ENCODE measurements around the gene GMPR.
A peak's percentile ranks its signal among the peaks of the same experiment; 100 is the strongest.

Gene GMPR

DNA sequence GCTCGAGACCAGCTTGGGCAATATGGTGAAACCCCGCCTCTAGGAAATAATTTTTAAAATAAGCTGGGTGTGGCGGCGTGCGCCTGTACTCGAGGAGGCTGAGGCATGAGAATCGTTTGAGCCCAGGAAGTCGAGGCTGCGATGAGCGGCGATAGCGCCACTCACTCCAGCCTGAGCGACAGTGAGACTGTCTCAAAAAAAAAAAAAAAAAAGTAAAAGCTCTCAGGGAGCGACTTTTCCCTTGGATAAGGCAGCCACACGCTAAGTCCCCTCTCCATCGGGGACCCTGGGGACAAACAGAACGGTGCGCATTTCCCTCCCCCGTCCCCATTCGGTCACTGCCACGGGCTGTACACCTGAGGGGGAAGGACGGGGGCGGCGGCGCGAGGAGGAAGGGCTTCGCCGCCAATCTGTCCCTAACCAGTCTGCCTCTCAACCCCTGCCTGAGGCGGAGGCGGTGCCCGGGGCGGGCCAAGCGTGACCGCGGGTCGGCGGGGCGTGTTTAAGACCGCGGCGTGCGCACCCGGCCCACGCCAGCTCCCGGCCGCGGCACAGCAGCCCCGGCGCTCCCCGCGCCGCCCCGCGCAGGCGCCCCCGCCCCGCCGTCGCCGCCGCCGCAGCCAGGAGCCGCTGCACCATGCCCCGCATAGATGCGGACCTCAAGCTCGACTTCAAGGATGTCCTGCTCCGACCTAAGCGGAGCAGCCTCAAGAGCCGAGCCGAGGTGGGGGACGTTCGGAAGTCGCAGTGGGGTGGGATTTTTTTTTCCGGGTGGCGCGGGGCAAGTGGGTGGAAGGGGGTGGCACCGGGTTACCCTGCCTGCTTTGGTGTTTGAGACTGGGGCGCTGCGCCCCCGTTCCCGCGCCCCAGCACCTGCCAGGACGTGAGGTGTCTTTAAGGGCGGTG, at the start of gene GMPR:
TSS of gene GMPR (plus strand) at position 531 of the 906 bp plus-strand sequence. CDS start at position 638, 107 bp downstream.
- DNase-seq (ENCODE audit: low read depth, low spot score) = no peak

DNA sequence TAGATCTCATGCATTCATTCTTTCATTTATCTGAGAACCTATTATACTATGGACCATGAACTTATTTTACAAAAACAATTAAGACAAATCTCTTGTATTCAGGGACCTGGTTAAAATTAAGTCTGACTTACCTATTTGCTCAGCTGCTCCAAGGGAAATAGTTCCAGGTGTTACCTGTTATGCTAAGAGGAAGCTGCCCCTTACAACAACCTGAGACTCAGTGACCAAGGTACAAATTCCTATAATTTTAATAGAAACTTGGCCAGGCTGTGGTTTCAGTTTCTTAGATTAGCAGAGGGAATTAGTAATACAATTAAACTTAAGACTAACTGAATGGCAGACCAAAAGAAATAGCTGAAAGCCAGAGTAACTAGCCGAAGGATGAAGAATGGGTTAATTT, 48.2 kb upstream of the GMPR start:
- no peak for DNase-seq (ENCODE audit: low read depth, low spot score)

DNA sequence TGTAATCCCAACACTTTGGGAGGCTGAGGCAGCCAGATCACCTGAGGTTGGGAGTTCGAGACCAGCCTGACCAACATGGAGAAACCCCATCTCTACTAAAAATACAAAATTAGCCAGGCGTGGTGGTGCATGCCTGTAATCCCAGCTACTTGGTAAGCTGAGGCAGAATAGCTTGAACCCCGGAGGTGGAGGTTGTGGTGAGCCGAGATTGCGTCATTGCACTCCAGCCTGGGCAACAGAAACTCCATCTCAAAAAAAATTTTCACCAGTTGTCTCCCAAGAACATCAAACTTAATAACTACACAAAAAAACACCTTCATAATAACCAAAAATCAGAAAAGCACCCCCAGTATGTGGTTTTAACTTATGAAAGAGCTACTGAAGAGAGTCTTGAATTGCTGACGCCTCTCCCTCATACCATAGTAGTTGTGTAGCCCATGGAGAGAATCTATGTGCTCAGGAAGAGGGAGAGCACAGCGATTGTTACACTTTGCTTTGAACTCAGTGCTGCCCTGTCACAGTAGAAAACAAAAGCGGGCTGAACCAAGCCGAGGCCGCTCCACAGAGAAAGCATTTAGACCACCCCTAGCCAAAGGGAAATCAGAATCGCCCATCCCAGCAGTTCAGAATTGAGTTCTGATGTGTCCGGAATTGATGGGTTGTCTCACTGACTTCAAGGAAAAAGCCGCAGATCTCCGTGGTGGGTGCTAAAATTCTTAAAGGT, 42.0 kb upstream of the GMPR start:
- DNase-seq (ENCODE audit: low read depth, low spot score) = no peak

DNA sequence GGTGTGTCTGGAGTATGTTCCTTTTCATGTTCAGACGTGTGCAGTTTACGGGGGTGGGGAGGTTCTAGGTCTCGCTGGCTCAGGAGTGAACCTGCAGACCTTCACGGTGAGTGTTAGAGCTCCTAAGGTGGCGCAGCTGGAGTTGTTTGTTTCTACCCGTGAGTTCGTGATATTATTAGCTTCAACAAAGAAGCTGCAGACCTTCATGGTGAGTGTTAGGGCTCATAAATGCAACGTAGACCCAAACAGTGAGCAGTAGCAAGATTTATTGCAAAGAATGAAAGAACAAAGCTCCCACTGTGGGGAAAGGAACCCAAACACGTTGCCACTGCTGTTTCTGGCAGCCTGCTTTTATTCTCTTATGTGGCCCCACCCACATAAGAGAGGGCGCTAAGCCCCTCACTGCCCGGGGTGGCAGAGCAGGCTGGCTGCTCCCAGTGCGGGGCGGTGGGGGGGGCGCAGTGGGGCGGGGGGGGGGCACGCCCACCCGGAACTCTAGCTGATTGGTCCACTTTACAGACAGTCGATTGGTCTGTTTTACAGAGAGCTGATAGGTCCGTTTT, 41.3 kb upstream of the GMPR start:
- no peak for DNase-seq (ENCODE audit: low read depth, low spot score)

DNA sequence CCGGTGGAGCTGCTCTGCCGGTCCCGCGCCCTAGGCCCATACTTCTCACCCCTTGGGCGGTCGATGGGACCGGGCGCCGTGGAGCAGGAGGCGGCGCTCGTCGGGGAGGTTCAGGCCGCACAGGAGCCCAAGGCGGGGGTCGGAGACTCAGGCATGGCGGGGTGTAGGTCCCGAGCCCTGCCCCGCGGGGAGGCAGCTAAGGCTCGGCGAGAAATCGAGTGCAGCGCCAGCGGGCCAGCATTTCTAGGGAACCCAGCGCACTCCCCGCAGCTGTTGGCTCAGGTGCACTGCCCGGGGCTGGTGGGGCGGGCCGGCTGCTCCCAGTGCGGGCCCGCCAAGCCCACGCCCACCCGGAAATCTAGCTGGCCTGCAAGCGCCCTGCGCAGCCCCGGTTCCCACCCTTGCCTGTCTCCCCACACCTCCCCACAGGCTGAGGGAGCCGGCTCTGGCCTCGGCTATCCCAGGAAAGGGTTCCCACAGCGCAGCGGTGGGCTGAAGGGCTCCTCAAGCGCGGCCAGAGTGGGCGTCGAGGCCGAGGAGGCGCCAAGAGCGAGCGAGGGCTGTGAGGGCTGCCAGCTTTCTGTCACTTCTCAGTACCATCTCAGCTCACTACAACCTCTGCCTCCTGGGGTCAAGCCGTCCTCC, 40.2 kb upstream of the GMPR start:
- no peak for DNase-seq (ENCODE audit: low read depth, low spot score)

DNA sequence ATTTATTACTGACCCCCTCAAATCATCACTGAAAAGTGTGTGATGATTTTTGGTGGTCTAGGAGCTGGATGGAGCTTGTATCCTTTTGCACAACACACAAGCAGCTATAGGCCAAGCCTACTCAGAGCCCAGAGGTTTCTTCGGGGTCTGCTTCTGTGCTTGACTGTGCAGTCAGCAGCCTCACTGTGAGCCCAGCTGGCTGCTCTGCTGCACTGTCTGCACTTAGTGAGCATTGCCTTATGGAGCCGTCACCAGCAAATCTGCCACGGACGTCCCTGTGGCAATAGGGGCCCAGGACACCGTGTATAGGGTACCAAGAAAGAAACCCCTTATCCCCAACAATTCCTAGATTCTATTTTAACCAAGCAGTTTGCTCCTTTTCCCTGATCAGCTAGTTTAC, 38.6 kb upstream of the GMPR start:
- DNase-seq (ENCODE audit: low read depth, low spot score) = no peak

DNA sequence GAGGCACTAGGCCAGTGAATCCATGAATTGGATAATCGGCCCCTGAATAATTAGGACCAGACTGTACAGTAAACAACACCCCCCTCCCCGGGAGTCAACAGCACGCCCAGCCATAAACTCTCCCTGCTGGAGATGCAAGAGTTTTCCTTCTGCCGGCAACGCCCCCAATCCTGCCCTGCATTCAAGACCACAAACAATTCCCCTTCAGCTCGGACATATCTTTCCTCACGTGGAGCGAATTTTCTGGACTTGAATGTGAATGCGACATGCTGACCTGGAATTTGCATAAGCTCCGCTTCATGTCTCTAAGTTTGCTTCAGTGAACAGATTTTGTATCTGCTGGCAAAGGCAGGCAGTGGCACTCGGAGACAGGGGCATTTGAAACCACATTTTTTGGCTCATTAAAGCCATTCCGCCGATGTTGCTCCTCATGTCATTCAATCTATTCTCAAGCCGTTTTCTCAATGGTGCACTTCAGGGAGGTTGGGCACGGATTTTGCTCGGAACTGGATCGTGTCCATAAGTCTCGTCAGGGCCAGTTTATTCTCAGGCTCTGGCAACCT, 38.0 kb upstream of the GMPR start:
- DNase-seq (ENCODE audit: low read depth, low spot score) = no peak

DNA sequence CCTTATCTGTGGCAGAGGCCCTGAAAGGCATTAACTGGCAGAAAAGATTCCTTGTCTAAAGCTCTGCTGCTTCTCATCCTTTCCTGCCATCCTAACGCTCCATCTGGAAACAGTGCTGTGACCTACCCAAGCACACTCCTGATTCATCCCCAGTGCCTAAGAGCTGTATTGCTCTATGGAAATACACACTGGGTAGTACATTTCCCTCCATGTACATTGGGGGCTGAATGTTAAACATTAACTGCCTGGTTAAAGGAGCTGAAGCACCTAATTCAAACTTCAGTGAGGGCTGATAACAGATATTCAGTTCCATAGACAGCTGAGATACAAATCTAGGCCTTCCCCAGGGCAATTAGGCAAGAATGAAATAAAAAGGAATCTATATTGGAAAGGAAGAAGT, 36.7 kb upstream of the GMPR start:
- no peak for DNase-seq (ENCODE audit: low read depth, low spot score)

DNA sequence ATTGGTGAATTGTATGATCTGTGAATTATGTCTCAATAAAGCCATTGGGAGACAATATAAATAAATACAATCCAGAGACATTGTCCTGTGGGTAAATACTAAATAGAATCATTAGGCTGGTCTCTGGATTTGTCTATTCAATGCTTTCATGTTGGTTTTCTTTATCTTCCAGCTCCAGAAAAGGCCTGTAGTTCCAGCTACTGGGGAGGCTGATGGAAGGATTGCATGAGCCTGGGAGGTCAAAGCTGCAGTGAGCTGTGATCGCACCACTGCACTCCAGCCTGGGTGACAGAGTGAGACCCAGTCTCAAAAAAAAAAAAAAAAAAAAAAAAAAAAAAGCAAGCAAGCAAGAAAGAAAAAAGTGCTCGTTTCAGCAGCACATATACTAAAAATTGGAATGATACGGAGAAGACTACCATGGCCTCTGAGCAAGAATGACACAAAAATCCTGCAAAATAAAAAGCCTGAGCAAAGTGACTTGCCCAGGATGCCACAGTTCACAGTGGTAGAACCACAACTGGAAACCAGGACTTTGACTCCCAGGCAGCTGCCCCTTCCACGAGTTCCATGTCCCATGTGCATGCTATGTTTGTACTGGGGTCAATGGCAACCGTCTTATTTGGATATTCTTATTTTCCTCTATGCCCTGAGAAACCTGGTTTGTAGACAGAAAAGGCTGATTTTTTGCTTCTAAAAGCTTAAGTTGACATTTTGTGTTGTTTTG, 33.6 kb upstream of the GMPR start:
- no peak for DNase-seq (ENCODE audit: low read depth, low spot score)

DNA sequence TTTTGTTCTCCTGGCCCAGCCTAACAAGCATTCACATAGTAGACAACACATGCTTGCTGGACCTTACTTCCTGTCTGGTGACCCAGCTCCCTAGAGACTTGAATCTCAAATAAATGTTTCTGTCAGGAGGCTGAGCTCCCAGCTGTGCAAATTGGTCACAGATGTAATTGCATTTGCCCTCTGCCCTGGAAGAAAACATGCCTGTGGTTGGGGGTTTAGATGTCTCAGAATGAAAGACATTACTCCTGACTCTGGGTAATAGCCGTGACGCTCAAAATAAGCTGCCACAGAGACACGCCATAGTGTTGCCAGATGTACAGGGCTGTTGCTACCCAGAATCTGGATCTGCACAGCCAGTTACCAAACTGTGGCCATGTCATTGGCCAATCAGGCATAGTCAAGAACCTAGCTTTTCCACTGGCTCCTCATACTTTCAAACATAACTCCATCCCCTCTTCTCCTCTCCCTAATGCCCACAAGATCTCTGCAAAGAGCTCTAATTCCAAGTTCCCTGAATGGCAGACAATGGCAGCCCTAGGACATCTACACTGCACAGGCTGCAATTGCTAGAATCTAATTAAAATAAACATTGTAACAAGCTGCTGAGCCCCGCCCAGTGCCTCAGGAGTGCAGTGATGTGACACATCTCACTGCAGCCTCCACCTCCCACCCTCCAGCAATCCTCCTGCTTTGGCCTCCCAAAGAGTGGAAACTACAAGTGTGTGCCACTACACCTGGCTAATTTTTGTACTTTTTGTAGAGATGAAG, 32.8 kb upstream of the GMPR start:
- DNase-seq (ENCODE audit: low read depth, low spot score) = peak; percentile 97

DNA sequence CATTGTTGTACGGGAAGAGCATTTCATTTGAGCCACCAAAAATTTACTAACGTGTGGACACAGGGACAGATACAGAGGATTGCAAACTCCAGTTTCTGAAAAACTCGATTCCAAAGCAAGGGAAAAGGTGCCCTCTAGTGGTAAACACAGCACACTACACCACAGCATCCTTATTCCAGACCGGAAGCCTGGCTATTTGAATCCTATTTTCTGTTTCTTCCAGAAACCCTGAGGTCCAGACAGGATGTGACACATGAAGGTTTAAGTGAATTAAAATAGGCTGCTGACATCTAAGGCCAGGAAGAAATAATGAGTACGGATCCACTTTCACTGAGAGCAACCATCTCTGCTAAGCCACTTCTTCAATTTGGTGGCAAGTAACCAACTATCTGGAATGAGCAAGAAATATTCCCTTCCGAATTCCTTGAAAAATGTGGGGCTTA, 31.8 kb upstream of the GMPR start:
- DNase-seq (ENCODE audit: low read depth, low spot score) = peak; percentile 54

DNA sequence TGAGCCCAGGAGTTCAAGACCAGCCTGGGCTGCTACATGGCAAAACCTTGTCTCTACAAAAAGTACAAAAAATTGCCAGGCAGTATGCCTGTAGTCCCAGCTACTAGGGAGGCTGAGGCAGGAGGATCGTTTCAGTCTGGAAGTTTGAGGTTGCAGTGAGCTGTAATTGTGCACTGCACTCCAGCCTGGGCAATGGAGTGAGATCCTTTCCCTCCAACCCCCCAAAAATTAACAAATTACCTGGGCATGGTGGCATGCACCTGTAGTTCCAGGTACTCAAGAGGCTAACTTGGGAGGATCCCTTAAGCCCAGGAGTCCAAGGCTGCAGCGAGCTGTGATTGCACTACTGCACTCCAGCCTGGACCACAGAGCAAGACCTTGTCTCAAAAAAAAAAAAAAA, 29.4 kb upstream of the GMPR start:
- no peak for DNase-seq (ENCODE audit: low read depth, low spot score)

DNA sequence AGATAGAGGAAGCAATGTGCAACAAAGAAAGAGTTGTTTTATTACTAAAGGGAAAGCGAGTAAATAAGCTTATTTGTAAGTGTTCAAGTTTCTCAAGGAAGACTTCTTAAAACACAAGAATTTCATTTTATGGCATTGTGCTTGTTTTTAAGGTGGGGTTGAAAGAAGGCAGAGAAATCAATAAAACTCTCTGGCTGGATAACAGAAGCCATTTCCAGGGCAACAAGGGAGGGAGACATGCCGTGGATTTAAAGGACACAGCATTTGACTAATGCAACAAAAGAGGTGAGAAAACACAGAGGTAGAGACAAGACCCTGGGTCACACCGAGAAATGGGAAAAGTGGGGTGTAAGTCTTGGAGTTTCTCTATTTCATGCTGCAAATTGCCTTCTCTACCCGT, 28.8 kb upstream of the GMPR start:
- no peak for DNase-seq (ENCODE audit: low read depth, low spot score)

DNA sequence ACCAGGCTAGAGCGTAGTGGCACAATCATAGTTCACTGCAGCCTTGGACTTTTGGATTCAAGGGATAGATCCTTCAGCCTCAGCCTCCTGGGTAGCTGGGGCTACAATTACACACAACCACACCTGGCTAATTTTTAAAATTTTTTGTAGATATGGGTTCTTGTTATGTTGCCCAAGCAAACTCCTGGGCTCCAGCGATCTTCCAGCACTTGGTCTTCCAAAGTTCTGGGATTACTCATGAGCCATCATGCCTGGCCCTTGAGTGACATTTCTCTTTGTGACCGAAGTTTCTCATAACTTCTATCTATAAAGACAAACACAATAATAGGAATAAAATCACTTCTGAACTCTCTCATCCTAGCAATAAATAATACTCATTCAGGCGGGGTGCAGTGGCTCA, 26.1 kb upstream of the GMPR start:
- DNase-seq (ENCODE audit: low read depth, low spot score) = no peak

DNA sequence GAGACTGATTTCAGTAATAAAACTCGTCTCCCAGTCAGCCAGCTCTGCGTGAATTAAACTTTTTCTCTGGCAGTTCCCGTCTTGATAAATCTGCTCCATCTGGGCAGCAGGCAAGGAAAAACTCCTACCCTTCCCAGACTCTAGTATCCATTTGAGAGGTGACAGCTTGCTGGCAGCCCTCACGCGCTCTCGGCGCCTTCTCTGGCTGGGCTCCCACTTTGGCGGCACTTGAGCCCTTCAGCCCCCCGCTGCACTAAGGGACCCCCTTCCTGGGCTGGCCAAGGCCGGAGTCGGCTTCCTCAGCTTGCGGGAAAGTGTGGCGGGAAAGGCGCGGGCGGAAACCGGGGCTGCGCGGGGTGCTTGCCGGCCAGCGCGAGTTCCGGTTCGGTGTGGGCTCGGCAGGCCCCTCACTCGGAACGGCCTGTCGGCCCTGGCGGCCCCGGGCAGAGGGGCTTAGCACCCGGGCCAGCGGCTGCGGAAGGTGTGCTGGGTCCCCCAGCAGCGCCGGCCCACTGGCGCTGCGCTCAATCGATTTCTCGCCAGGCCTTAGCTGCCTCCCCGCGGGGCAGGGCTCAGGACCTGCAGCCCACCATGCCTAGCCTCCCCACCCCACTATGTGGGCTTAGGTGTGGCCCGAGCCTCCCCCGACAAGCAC, 21.8 kb upstream of the GMPR start:
- no peak for DNase-seq (ENCODE audit: low read depth, low spot score)

DNA sequence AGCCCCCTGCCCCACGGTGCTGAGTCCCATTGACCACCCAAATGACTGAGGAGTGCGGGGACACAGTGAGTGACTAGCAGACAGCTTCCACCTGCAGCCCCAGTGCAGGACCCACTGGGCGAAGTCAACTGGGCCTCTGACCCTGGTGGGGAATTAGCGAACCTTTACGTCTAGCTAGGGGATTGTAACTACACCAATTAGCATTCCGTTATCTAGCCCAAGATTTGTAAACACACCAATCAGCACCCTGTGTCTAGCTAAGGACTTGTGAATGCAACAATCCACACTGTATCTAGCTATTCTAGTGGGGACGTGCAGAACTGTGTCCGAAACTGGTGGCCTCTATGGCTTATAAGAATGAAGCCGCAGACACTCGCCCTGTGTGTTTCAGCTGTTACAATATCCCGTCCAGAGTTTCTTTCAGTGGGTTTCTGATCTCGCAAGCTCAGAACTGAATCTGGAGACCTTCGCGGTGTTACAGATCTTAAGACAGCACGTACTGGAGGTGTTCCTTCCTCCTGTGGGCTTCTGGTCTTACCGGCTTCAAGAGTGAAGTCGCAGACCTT, 21.1 kb upstream of the GMPR start:
- no peak for DNase-seq (ENCODE audit: low read depth, low spot score)

DNA sequence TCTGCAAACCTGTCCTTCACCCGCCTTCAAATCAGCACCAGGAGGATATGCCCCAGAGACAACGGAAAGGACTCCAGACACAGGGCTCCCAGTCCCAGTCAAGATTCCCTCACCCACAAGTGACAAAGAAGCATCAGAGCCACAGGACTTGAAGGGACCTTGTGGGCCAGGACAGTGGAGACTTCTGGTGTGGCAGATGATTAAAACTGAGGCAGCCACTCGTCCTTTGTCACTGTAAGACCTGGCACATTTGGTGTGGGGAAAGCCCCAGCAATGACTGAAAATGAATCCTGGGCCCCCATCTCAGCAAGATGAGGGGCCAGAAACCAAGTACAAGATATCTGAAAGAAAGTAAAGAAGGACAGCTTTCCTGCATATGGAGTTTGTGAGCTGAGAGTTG, 15.6 kb upstream of the GMPR start:
- no peak for DNase-seq (ENCODE audit: low read depth, low spot score)

DNA sequence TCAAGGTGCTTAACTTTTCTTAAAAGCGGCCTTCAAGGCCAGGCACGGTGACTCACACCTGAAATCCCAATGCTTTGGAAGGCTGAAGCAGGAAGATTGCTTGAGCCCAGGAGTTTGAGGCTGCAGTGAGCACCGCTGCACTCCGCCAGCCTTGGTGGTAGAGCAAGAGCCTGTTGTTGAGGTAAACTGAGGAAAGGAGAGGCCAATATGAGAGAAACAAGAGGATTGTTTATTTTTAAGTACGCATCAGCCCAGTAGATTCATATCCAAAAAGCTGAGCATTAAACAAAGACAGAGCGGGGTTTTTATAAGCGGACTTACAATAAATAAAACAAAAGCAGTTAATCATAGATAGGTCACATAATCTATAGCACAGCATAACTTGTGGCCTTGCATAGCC, 15.0 kb upstream of the GMPR start:
- DNase-seq (ENCODE audit: low read depth, low spot score) = no peak

DNA sequence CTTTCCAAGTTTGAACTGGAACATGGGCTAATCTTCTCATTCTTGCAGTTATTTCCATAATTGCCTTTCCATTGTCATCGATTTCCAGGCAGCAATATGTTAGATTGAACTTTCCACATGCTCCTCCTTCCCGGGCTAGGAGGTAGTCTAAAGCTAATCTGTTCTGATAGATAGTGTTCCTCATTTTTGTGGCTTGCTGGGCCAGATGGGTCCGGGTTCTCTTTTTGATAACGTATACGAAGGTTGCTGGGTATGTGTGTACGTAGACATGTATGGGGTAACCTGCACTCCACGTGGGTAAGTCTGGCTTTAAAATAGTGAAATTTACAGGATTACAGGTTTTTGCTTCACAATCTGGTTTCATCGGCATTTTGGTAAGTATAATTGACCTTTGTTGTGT, 14.0 kb upstream of the GMPR start:
- DNase-seq (ENCODE audit: low read depth, low spot score) = no peak

Measured in brain pericyte (primary cell).